IPS-18c (cell line): ENCODE data around the gene MTHFD2.
"Not testable (repeated sequence)": the region's sequence is repeated elsewhere in the genome, so short reads cannot be mapped to it uniquely, and the experiment has no call there.

Experiments
- H3K4me3 ChIP-seq: 2 replicates; pipeline ENCODE4 v1.7.0; 2013; ENCODE audit warnings: low read depth, mild to moderate bottlenecking, low read length, moderate library complexity; ENCODE audit not compliant: insufficient read depth
- H3K9me3 ChIP-seq: one replicate; pipeline ENCODE4 v1.6.1; 2013; ENCODE audit warnings: mild to moderate bottlenecking, low read length, moderate library complexity; ENCODE audit not compliant: control insufficient read depth, insufficient read depth

Gene MTHFD2

DNA sequence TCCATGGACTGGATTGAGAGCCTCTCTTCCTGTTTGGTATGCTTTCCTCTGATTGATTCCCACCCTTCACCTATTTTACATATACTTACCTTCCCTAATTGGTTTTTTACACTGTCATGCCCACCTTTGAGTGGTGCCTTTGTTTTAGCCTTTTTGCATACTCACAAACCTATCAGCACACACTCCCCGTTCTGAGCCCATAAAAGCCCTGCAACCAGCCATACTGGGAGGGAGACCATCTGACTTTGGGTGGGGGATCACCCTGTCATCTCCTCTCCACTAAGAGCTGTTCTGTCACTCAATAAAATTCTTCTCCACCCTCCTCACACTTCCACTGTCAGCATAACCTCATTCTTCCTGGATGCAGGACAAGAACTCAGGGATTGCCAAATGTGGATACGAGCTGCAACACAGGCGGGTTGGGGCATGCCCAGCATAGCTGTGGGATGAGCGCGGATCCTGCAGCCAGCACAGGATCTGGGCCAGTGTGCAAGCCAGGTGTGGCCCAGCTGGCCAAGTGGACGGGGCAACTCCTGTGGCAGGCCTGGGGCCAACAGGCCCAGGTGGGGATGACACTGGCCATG, 10.3 kb upstream of the MTHFD2 start:
- H3K4me3 ChIP-seq: no peak overlapping the region

GRCh38 chr2:74188696-74189095, 9.7 kb upstream of the MTHFD2 start:
- peaks cover 2% of the 10 kb centered on the region for H3K9me3 ChIP-seq
- H3K4me3 ChIP-seq: no peak overlapping the region

More for the DNA sequence above, 10.3 kb upstream of the MTHFD2 start:
- no peaks in the 10 kb centered on the region for H3K9me3 ChIP-seq

DNA sequence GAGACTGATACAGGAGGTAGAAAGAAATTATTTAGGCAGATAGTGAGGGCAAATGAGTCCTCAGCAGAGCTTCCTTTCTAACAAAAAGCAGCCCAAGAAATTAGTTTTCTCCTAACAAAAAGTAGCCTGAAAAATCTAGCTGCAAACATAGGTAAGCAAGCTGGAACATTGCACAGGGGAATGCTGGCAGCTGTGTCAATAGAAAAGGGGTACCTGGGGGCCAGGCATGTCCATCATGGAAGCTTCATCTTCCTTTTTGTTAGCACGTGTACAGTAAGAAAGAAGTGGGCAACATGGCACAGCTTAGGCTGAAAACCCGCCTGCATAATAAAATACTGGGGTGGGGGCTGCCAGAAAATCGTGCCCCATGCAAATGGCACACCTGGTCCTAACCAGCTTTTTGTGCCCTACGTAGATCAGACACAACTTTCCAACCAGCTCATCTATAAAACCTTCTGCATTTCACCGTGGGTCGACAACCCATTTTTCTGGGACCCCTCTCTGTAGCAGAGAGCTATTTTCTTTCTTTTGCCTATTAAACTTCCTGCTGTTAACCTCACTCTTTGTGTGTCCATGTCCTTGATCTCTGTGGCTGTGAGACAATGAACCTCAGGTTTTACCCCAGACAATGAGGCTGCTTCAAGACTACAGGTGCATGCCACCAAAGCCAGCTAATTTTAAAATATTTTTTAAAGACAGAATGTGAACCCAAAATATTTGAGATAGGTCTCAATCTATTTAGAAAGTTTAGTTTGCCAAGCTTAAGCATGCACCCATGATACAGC, 6.6 kb upstream of the MTHFD2 start:
- Histone ChIP-seq H3K4me3 (no peak overlapping the region), H3K9me3 (peaks cover 2% of the 10 kb centered on the region)

- H3K9me3 ChIP-seq: peaks cover 2% of the 10 kb centered on the region
- no peak overlapping the region for H3K4me3 ChIP-seq
Measured at GRCh38 chr2:74194799-74195198, 3.6 kb upstream of the MTHFD2 start.

DNA sequence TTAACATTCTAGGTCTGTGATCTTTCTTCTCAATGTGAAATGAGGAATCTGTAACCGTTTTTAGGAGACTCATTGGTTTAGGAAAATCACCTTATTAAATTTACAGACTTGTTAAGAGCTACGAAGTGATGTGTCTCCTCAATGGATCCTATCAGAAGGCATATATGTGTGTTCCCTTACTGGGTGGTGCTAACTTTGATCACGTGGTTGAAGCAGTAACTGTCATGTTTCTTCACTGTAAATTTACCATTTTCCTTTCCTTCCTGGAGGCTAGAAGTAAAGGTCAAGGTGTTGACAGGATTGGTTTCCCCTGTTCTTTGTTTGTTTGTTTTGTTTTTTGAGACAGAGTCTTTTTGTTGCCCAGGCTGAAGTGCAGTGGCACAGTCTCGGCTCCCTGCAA, 1.4 kb upstream of the MTHFD2 start:
- Histone ChIP-seq H3K4me3 (no peak overlapping the region), H3K9me3 (peaks cover 2% of the 10 kb centered on the region)

DNA sequence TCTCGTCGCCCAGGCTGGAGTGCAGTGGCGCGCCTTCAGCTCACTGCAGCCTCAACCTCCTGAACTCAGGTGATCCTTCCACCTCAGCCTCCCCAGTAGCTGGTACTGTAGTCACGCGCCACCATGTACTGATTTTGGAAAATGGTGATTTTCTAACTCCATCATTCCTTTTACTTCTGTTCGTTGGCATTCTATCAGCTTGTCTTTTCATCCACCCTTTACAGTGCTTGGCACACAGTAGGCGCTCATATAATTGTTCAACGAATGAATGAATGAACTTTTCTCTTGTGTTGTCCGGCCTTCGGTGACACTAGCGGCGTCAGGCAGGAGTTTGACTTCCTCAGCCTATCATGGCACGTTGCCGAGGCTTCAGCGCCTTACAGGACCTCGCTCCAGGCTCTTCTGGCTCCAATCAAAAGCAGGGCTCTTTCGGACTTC, 373 bp upstream of the MTHFD2 start:
- peak overlapping the region; percentile 95; the same call in 1 of the 2 replicates for H3K4me3 ChIP-seq

GRCh38 chr2:74199275-74199701, 873 bp downstream of the MTHFD2 start:
- Histone ChIP-seq H3K9me3 (no peaks in the 10 kb centered on the region), H3K4me3 (peak overlapping the region; percentile 95)

More for the DNA sequence above, 373 bp upstream of the MTHFD2 start:
- H3K9me3 ChIP-seq: peaks cover 2% of the 10 kb centered on the region

- Histone ChIP-seq H3K4me3 (peak overlapping the region; percentile 95), H3K9me3 (no peaks in the 10 kb centered on the region)
Measured at GRCh38 chr2:74199871-74200305, 1.5 kb downstream of the MTHFD2 start.

DNA sequence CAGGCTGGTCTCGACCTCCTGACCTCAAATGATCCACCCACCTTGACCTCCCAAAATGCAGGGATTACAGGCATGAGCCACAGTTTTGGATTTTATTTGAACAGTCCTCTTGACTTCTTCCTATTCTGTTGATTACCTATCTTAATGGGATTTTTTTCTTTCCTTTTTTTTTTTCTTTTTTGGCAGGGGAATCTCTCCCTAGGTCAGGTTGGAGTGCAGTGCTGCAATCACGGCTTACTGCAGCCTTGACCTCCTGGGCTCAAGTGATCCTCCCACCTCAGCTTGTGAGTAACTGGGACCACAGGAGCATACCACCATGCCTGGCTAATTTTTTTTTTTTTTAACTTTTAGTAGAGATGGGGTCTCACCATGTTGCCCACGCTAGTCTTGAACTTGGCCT, 2.8 kb downstream of the MTHFD2 start:
- Histone ChIP-seq H3K4me3 (no peak overlapping the region), H3K9me3 (no peaks in the 10 kb centered on the region)

- Histone ChIP-seq H3K4me3 (no peak overlapping the region), H3K9me3 (no peaks in the 10 kb centered on the region)
Measured at GRCh38 chr2:74201596-74201995, 3.2 kb downstream of the MTHFD2 start.

DNA sequence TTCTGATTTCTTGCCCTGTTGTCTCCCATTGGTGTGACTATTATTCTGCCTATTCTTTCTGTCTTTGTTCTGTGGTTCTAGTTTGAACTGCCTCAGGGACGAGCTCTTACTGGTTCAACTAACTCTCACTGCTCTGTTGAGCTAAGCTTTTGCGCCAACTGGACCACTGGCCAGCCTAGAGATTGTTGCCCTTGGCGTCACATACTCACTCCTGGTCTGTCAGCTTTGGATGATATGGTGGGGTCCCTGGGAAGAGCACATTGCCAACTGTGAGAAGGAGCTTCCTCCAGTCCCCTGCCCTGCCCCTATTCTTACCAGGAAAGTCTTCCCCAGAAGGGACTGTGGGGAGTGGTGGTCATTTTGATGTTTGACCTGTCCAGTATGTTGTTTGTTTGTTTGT, 6.0 kb downstream of the MTHFD2 start:
- Histone ChIP-seq H3K4me3 (no peak overlapping the region), H3K9me3 (no peaks in the 10 kb centered on the region)

- Histone ChIP-seq H3K9me3 (peaks cover 3% of the 10 kb centered on the region), H3K4me3 (no peak overlapping the region)
Measured at GRCh38 chr2:74205113-74205512, 6.7 kb downstream of the MTHFD2 start.

DNA sequence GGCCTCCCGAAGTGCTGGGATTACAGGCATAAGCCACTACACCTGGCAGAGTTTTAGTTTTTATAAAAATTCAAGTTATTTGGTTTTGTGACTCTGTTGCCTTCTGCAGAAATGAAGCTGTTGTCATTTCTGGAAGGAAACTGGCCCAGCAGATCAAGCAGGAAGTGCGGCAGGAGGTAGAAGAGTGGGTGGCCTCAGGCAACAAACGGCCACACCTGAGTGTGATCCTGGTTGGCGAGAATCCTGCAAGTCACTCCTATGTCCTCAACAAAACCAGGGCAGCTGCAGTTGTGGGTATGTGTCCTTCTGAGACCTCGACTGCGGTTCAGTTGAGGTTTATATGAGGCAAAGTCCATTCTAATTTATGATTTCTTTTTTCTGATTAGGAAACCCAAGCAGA, 7.2 kb downstream of the MTHFD2 start:
- no peak overlapping the region for H3K4me3 ChIP-seq
- H3K9me3 ChIP-seq: peaks cover 3% of the 10 kb centered on the region

DNA sequence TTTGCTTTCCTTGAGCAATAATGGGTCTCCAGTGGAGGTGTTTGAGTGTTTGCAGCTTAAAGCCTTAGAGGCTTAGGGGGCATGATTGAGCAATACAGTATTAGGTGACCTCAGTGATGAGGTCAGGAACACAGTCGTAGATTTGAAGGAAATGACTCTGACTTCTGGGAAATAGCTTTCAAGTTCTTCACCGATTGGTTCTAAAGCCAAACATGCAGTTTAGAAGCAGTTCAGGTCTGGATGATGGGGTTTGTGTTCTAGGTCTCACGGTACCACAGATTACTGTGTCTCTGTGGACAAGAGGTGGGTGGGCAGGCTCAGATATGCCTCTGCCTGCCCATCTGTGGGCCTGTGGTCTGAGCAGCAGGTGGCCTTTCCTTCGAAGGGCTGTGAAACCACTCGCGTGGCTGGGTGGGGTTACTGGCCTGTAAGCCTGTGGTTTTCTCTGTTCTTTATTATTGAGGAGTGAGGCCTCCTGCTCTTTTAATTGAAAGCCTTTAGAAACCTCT, 7.8 kb downstream of the MTHFD2 start:
- H3K9me3 ChIP-seq: peaks cover 3% of the 10 kb centered on the region
- no peak overlapping the region for H3K4me3 ChIP-seq

GRCh38 chr2:74212702-74213410, 14.4 kb downstream of the MTHFD2 start:
- Histone ChIP-seq H3K9me3 (peaks cover 3% of the 10 kb centered on the region), H3K4me3 (no peak overlapping the region)

GRCh38 chr2:74215771-74216170, 17.4 kb downstream of the MTHFD2 start:
- not testable (repeated sequence) for H3K9me3 ChIP-seq, H3K4me3 ChIP-seq

DNA sequence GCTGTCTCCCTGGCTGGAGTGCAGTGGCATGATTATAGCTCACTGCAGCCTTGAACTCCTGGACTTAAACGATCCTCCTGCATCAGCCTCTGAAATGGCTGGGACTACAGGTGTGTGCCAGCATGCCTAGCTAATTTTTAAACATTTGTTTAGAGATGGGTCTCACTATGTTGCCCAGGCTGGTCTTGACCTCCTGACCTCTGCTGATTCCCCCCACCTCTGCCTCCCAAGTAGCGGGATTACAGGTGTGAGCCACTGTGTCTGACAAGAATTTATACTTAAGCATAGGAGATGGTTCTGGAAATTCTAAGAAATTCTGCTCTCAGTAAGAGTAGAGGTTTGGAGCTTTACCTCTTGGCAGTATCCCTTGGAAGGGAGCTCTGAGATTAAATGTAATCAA, 18.2 kb downstream of the MTHFD2 start:
- Histone ChIP-seq H3K9me3 (no peaks in the 10 kb centered on the region), H3K4me3 (no peak overlapping the region)
